GM19351 (cell line): ENCODE data around the gene ZMYM4.

ENCODE experiments used
- ATAC-seq: cut with Tn5 transposase; IDR thresholded peaks from one replicate; pipeline ENCODE4 v1.9.1; 2021; ENCODE audit warnings: mild to moderate bottlenecking, moderate library complexity; ENCODE audit not compliant: unreplicated experiment

ZMYM4 gene

DNA sequence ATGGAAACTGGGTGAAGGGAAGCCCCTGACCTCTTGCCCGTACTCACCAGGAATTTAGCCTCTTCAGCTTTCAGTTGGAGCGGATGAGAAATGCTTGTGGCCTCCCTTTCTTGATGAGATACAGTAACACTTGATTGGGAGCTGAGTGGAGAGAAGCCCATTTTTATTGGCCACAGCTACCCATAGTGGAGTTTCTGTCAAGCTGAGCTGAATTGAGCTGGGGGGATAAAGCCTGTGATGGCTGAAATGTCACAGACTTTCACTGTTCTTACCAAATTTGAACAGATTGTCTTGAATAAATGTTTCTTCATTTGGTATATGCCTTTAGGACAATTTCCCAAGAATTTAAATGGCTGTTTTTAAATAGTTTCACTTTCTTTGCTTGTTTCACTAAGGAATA lies 125.9 kb downstream of the ZMYM4 start:
- no peak for ATAC-seq

- ATAC-seq, result no peak
Measured at GRCh38 chr1:35398739-35399138, 130.2 kb downstream of the ZMYM4 start.

DNA sequence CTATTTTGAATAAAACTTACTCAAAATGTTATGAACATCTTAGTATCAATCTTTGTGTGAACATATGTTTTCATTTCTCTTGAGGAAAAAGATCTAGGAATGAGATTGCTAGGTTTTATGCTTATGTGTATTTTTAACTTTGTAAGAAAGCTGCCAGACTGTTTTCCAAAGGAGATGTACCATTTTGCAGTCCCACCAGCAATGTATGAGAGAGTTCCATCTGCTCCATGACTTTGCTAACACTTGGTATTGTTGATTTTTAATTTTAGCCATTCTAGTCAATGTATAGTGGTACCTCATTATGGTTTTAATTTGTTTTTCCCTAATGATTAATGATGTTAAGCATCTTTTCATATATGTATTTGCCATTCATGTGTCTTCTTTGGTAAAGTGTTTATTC lies 132.5 kb downstream of the ZMYM4 start:
- ATAC-seq, result no peak

- ATAC-seq, result no peak
Measured at GRCh38 chr1:35406103-35406502, 137.6 kb downstream of the ZMYM4 start.

DNA sequence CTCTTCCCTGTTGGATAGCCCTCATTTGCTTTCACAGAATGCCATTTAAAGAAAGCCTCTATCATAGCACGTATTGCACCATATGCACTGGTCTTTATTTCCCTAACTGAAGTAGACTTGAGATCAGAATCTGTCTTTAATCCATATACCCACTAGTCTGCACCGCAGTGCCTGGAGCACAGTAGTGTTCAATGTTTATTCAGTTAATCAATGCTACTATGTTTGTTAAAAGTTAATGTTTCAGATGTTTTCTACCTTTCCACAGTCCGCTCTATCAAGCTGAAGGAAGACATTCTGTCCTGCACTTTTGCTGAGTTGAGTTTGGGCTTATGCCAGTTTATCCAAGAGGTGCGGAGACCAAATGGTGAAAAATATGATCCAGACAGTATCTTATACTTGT lies 139.2 kb downstream of the ZMYM4 start:
- no peak for ATAC-seq

DNA sequence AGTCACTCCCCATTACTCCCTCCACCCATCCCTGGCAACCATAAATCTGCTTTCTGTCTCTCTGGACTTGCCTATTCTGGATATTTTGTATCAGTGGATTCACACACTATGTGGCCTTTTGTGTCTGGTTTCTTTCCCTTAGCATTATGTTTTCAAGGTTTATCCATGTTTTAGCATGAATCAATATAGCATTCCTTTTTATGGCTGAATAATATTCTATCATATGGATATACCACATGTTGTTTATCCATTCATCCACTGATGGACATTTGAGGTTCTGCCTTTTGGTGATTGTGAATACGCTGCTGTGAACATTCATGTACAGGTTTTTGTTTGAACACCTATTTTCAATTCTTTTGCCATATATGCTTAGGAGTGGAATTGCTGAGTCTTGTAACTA lies 140.4 kb downstream of the ZMYM4 start:
- no peak for ATAC-seq

GRCh38 chr1:35426097-35426586 lies 157.6 kb downstream of the ZMYM4 start:
- ATAC-seq, result no peak

DNA sequence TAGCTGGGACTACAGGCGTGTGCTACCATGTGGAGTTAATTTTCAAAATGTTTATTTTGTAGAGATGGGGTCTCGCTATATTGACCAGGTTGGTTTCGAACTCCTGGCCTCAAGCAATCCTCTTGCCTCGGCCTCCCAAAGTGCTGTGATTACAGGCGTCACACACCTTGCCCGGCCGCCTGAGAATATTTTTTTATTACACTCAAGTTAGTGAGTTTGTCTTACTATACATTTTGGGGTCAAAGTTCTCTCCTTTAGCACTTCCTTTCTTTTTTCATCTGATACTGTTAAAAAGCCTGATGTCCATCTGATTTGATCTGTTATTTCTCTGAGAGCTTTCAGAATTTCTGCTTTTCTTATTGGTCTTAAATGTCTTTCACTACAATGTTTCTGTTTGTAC lies 159.9 kb downstream of the ZMYM4 start:
- ATAC-seq, result no peak

GRCh38 chr1:35430762-35431161 lies 162.3 kb downstream of the ZMYM4 start:
- ATAC-seq, result no peak

GRCh38 chr1:35431173-35431599 lies 162.7 kb downstream of the ZMYM4 start:
- no peak for ATAC-seq

GRCh38 chr1:35432231-35432630 lies 163.7 kb downstream of the ZMYM4 start:
- no peak for ATAC-seq

DNA sequence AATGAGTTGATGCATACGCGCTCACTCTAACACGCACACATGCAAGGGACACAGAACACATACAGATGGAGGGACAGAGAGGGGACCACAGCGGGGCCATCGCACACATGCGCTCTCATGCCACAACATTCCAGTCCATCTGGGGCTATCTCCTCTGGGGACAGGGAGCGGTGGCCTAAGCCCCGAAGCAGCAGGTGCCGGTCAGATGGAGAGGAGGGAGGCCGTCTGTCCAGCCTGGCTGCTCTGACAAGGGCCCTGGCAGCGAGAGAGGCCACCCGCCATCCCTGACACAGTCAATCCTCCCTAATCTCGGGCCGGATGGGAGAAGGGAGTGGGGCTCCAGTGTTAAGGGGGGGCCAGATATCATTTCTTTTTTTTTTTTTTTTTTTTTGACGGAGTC lies 165.2 kb downstream of the ZMYM4 start:
- ATAC-seq, result no peak

- no peak for ATAC-seq
Measured at GRCh38 chr1:35434703-35435102, 166.2 kb downstream of the ZMYM4 start.

DNA sequence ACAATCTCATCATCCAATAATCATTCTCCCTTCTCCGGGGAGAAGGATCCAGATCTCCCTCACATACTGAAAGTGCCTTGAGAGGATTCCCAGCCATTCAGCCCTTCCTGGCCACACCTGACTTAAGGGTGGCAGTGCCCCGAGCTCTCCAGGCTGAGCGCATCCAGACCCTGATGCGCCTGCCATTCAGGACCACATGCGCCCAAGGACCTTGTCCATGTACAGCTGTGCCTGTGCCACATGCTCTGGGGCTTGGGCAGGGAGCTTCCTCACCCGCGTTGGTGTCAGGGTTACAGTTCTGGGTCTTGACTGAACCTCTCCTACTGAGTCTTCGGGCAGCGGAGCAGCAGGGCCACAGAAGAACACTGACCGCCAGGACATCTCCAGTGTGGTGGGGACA lies 167.6 kb downstream of the ZMYM4 start:
- no peak for ATAC-seq

GRCh38 chr1:35437200-35437599 lies 168.7 kb downstream of the ZMYM4 start:
- no peak for ATAC-seq

- ATAC-seq, result no peak
Measured at GRCh38 chr1:35439626-35440025, 171.1 kb downstream of the ZMYM4 start.

DNA sequence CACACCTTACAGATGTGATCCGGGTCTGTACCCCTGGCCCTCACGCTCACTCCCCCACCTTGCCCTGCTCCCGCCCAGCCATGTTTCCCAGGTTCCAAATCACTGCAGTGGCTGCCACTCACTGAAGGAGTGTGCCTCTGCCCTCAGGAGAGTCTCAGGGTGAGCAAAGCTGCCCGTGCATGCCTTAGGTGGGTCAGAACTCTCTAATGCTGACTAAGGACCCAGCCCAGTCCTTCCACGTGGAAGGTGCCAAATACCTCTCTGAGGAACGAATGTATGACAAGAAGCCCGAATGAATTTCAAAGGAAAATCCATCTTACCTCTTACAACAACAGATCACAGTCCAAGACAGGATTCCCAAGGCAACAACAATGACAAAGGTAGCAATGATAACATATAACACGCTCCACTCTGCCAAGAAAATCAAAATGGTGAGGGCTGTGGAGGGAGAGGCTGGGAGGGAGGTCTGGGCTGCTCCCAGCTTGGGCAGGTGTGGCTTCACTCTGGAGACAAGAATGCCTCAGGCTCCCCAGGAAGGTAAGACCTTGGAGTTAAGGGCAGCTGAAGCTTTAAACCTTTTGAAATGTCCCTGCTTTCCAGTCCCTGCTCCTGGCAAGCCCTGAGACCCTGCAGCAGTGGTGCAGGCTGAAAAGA lies 173.5 kb downstream of the ZMYM4 start:
- ATAC-seq, result no peak

GRCh38 chr1:35442734-35443133 lies 174.2 kb downstream of the ZMYM4 start:
- ATAC-seq, result no peak

DNA sequence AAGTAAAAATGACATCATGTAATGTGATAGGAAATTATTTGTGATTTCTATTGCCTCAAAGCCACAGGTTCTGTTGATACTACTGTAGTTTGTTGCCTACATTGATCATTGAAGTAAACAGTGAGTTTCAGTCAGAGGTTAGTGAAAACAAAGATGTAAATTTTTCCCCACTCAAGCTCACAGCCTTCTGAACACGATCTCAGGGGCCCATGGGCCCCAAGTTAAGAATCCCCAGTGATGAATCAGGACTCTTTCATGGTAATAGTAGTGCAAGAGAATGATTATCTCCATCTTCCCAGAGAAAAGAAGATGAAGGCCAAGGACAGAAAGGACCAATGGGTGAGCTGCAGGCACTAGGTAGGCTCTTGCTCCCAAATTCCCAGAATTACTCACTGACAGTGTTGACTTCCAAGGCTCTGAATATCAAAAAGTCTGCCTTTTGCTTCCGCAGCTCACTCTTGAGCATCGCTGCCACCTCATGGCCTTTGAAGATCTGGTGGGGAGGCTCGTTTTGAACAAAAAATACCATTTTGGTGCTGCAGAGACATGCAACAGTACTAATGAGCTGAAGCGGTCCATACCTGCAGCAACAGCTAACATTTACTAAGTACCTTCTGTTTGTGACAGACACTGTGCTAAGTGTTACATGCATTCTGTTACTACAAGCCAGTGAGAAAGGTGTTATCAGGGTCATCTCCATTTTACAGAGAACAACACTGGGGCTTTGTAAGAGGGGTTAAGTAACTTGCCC lies 175.4 kb downstream of the ZMYM4 start:
- ATAC-seq, result no peak

GRCh38 chr1:35444519-35444774 lies 175.9 kb downstream of the ZMYM4 start:
- no peak for ATAC-seq

DNA sequence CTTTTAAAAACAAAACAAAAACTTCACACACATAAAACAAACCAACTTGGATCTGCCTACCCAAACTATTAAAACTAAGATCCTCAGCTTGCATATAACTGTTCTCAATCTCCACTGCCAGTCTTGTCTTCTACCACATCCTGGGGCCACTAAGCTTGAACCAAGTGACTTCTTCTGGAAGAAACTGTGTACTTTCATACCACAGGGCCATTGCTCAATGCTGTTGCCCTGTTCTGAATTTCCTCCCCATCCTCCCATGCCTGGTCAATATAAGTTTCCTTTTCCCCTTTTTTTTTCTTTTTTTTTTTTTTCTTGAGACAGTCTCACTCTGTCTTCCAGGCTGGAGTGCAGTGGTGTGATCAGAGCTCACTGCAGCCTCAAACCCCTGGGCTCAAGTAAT lies 178.8 kb downstream of the ZMYM4 start:
- ATAC-seq, result no peak

- no peak for ATAC-seq
Measured at GRCh38 chr1:35448344-35448801, 179.9 kb downstream of the ZMYM4 start.
